Sigmoid colon (tissue), 7 donors: ENCODE measurements around the gene PCNX1. TPM values are rescaled to one million over a fixed set of nuclear protein-coding genes. Genes with fewer than 3 reads are reported as not detected.

Experiments
- DNase-seq: peaks from one replicate; pipeline ENCODE4 v3.0.0-alpha.2; 2019
- H3K27ac ChIP-seq, 4 donors: fragments of 200-600 bp; sonication (generic); one replicate each; pipeline ENCODE4 v1.5.1; 2016 to 2019; ENCODE audit warnings: mild to moderate bottlenecking in 1 of 4
- H3K27me3 ChIP-seq, 3 donors: fragments of 200-600 bp; sonication (generic); one replicate each; pipeline ENCODE4 v1.5.1; 2019; ENCODE audit warnings: mild to moderate bottlenecking in 1 of 3
- H3K36me3 ChIP-seq, 4 donors: fragments of 200-600 bp; sonication (generic); one replicate each; pipeline ENCODE4 v1.5.1; 2016 to 2019
- H3K4me1 ChIP-seq, 4 donors: fragments of 200-600 bp; sonication (generic); one replicate each; pipeline ENCODE4 v1.5.1; 2017 to 2019
- H3K4me3 ChIP-seq, 4 donors: fragments of 200-600 bp; sonication (generic); one replicate each; pipeline ENCODE4 v1.5.1; 2017 to 2019; ENCODE audit warnings: mild to moderate bottlenecking in 2 of 4, moderate library complexity in 1 of 4
- H3K9me3 ChIP-seq, 4 donors: fragments of 200-600 bp in 3 of 4; sonication (generic) in 3 of 4; one replicate each; pipeline versions ENCODE4 v1.5.1 to v1.6.1; 2013 to 2019
- EP300 ChIP-seq, 4 donors: sonication (generic); formaldehyde crosslinking; IDR thresholded peaks; one replicate each; pipeline ENCODE4 v1.6.1; 2017; ENCODE audit warnings: antibody characterized with exemption in 4 of 4
- POLR2A ChIP-seq, 2 donors: fragments of 450-650 bp; IDR thresholded peaks; one replicate each; pipeline ENCODE4 v1.6.1; 2016; ENCODE audit warnings: antibody characterized with exemption in 2 of 2, mild to moderate bottlenecking in 2 of 2, moderate library complexity in 2 of 2
- POLR2AphosphoS5 ChIP-seq, 4 donors: sonication (generic); formaldehyde crosslinking; IDR thresholded peaks; one replicate each; pipeline ENCODE4 v1.6.1; 2017; ENCODE audit warnings: antibody characterized with exemption in 4 of 4
- WGBS, 2 donors: extraction: QIAGEN DNeasy Blood & Tissue Kit; methylation state at CpG; one replicate each; pipeline ENCODE4 v1.1.7; 2013; 5-methylcytosine and 5-hydroxymethylcytosine counted together
- intact Hi-C: fragments of 100-400 bp; cut with DNase I; formaldehyde crosslinking; loops from one replicate; pipeline ENCODE4 v1.15.1; 2023
- polyA plus RNA-seq, 3 donors: library from polyadenylated mRNA; stranded (reverse); fragments of 200-250 nt; gene quantifications; one replicate each; pipeline ENCODE4 v1.2.3, GENCODE V29; 2013
- total RNA-seq, 4 donors: library from RNA; depleted of rRNA; stranded (reverse); fragments of >200 nt; gene quantifications; one replicate each; pipeline ENCODE4 v1.1.0, GENCODE V29; 2016
- TF ChIP-seq, protein P1 (sequence below), 4 experiments: fragments of 450-650 bp in 3 of 4; fragments of 200-600 bp in 1 of 4; IDR thresholded peaks; one replicate each; pipeline ENCODE4 v1.5.1; 2016 to 2019; ENCODE audit warnings: antibody characterized with exemption in 4 of 4, mild to moderate bottlenecking in 3 of 4, moderate library complexity in 2 of 4
- donor health status: healthy with polysubstance abuse.
- donor health status: Bipolar disorder and iron deficiency.
- donor health status: healthy.

PCNX1 gene
- total and polyA plus RNA-seq, 7 donors, result 1.2 to 73.9 (median 62.8) TPM

GRCh38 chr14:70972107-70972976 lies 65.1 kb downstream of the PCNX1 start:
- TF ChIP-seq, protein P1, sequence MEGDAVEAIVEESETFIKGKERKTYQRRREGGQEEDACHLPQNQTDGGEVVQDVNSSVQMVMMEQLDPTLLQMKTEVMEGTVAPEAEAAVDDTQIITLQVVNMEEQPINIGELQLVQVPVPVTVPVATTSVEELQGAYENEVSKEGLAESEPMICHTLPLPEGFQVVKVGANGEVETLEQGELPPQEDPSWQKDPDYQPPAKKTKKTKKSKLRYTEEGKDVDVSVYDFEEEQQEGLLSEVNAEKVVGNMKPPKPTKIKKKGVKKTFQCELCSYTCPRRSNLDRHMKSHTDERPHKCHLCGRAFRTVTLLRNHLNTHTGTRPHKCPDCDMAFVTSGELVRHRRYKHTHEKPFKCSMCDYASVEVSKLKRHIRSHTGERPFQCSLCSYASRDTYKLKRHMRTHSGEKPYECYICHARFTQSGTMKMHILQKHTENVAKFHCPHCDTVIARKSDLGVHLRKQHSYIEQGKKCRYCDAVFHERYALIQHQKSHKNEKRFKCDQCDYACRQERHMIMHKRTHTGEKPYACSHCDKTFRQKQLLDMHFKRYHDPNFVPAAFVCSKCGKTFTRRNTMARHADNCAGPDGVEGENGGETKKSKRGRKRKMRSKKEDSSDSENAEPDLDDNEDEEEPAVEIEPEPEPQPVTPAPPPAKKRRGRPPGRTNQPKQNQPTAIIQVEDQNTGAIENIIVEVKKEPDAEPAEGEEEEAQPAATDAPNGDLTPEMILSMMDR (IDR thresholded peaks at IDR 0.05), result peak; percentile 79 to 90 (median 82)
- TF ChIP-seq POLR2A (IDR thresholded peaks at IDR 0.05), result no peak
- no peak for TF ChIP-seq EP300 (IDR thresholded peaks at IDR 0.05)
- no peak for TF ChIP-seq POLR2AphosphoS5 (IDR thresholded peaks at IDR 0.05)
- WGBS, 2 donors, result 60 to 61% methylated on average over 6 of the region's 6 CpGs

GRCh38 chr14:70976591-70976990 lies 69.3 kb downstream of the PCNX1 start:
- H3K27ac ChIP-seq, result peak overlapping the region in 1 of 4 donors; percentile 8
- no peaks in the 10 kb centered on the region for H3K27me3 ChIP-seq
- DNase-seq, result no peak
- H3K4me3 ChIP-seq, result no peak overlapping the region
- intact Hi-C loops, result no loop called here
- TF ChIP-seq, protein P1 (IDR thresholded peaks at IDR 0.05), result no peak
- TF ChIP-seq EP300 (IDR thresholded peaks at IDR 0.05), result no peak
- TF ChIP-seq POLR2A (IDR thresholded peaks at IDR 0.05), result no peak
- TF ChIP-seq POLR2AphosphoS5 (IDR thresholded peaks at IDR 0.05), result no peak
- peaks cover 5 to 24% (median 11%) of the 10 kb centered on the region in 4 donors for H3K36me3 ChIP-seq
- peaks cover 0 to 27% (median 10%) of the 10 kb centered on the region in 4 donors for H3K4me1 ChIP-seq
- 87 to 90% methylated on average over 6 of the region's 6 CpGs for WGBS, 2 donors
- H3K9me3 ChIP-seq, result no peaks in the 10 kb centered on the region

More at GRCh38 chr14:70972107-70972976, 65.1 kb downstream of the PCNX1 start:
- Histone ChIP-seq H3K9me3 (no peaks in the 10 kb centered on the region), H3K27ac (no peak overlapping the region), H3K4me1 (peaks cover 0 to 7% (median 0%) of the 10 kb centered on the region in 4 donors), H3K27me3 (no peaks in the 10 kb centered on the region), H3K4me3 (no peak overlapping the region), H3K36me3 (peaks cover 0 to 20% (median 10%) of the 10 kb centered on the region in 4 donors)
- peak; percentile 91 for DNase-seq
- intact Hi-C loops, result loop anchor here (2.0 to 5.0 kb wide), 4 partner anchors 64 to 156 kb away; no protein-coding TSS in a partner anchor

GRCh38 chr14:70981000-70981952 lies 74.0 kb downstream of the PCNX1 start:
- intact Hi-C loops, result no loop called here
- H3K36me3 ChIP-seq, result peaks cover 5 to 24% (median 11%) of the 10 kb centered on the region in 4 donors
- H3K9me3 ChIP-seq, result no peaks in the 10 kb centered on the region
- no peak overlapping the region for H3K27ac ChIP-seq
- peaks cover 0 to 28% (median 13%) of the 10 kb centered on the region in 4 donors for H3K4me1 ChIP-seq
- H3K27me3 ChIP-seq, result no peaks in the 10 kb centered on the region
- no peak overlapping the region for H3K4me3 ChIP-seq
- 40 to 62% methylated on average over 6 of the region's 6 CpGs for WGBS, 2 donors
- DNase-seq, result no peak
- TF ChIP-seq, protein P1 (IDR thresholded peaks at IDR 0.05), result no peak
- TF ChIP-seq EP300 (IDR thresholded peaks at IDR 0.05), result no peak
- TF ChIP-seq POLR2A (IDR thresholded peaks at IDR 0.05), result no peak
- no peak for TF ChIP-seq POLR2AphosphoS5 (IDR thresholded peaks at IDR 0.05)

- no peaks in the 10 kb centered on the region for H3K27me3 ChIP-seq
- no peak for DNase-seq
- H3K9me3 ChIP-seq, result no peaks in the 10 kb centered on the region
- TF ChIP-seq EP300 (IDR thresholded peaks at IDR 0.05) (no peak), POLR2AphosphoS5 (IDR thresholded peaks at IDR 0.05) (no peak), POLR2A (IDR thresholded peaks at IDR 0.05) (no peak)
- TF ChIP-seq, protein P1 (IDR thresholded peaks at IDR 0.05), result no peak
- peaks cover 0 to 28% (median 13%) of the 10 kb centered on the region in 4 donors for H3K4me1 ChIP-seq
- H3K27ac ChIP-seq, result no peak overlapping the region
- intact Hi-C loops, result no loop called here
- no peak overlapping the region for H3K4me3 ChIP-seq
- 72 to 76% methylated on average over 1 of the region's 1 CpG for WGBS, 2 donors
- peaks cover 2 to 18% (median 9%) of the 10 kb centered on the region in 4 donors for H3K36me3 ChIP-seq
Observed at GRCh38 chr14:70982200-70982599, 74.9 kb downstream of the PCNX1 start.
